ENCODE data around the gene PLEK2.
"Not testable (repeated sequence)": the region's sequence is repeated elsewhere in the genome, so short reads cannot be mapped to it uniquely, and the experiment has no call there.

PLEK2 gene

GRCh38 chr14:67358924-67359774 lies 52.8 kb downstream of the PLEK2 start:
- peak; percentile 67 for DNase-seq (ENCODE audit: low spot score)

DNA sequence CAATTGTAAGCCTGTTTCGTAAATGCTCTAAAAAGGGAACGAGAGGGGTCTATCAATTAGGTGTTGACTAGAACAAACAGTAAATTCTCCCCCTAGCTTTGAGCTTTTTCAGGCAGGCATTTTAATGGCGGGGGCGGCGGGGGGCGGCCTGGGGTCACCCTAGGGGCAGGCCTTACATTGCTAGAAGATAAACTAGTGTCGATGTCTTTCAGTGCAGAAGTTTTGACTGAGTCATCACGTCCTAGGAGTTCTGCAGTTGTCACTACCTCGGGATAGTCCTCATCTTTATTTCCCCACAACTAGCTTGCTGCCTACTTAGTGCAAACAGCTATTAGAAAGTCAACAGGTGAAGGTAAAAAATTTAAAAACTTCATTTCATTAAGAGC lies 54.0 kb downstream of the PLEK2 start:
- DNase-seq (ENCODE audit: low spot score) = peak; percentile 27

- no peak for DNase-seq (ENCODE audit: low spot score)
Observed at GRCh38 chr14:67357186-67357968, 54.6 kb downstream of the PLEK2 start.

DNA sequence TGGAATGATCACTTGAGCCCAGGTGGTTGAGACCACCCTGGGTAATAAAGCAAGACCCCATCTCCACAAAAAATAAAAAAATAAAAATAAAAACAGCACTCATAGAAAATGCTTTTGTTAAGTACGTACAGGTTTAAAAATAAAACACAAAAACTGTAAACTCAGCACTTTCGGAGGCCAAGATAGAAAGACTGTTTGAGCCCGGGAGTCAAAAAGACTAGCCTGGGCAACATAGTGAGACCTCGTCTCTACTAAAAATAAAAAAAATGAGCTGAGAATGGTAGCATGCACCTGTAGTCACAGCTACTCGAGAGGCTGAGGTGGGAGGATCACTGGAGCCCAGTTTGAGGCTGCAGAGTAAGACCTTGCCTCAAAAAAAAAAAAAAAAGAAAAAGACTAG lies 59.9 kb downstream of the PLEK2 start:
- DNase-seq (ENCODE audit: low spot score) = no peak

DNA sequence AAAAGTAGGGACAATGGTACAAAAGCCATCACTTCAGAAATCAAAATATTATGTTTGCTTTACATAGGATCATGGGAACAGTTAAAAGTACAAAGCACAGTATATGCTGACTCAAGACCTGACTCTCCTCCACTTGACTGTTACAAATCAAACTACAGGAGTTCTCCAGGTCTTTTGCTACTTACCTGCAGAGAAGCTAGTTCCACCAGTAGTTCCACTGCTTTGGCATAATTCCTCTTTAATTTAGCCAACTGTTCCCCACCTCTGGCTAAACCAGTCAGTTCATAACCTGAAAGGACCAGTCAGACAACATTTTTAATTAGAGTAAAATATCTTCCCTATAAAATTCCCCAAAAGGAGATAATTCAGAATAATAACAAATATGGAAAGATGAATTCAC lies 66.4 kb downstream of the PLEK2 start:
- DNase-seq (ENCODE audit: low spot score) = no peak

DNA sequence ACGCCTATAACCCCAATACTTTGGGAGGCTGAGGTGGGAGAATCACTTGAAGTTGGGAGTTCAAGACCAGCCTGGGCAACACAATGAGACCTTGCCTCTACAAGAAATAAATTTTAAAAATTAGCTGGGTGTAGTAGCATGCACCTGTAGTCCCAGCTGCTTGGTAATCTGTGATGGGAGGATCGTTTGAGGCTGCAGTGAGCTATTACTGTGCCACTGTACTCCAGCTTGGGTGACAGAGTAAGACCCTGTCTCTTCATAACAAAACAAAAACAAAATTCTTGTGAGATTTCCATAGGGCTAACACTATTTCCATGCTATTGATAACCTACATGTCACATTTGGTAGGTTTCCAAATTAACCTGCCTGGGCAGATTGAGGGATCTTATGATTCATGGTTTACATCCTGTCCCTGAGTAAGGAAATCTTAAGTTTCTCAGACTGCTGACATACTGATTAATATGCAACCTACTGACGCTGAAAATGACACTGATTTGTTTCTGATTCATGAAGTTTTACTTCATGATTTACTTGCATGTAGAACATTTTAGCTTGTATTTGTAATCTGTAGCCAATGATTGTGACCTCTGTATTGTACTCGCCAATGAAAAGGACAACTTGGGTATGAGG lies 68.2 kb downstream of the PLEK2 start:
- no peak for DNase-seq (ENCODE audit: low spot score)

GRCh38 chr14:67341231-67341630 lies 70.7 kb downstream of the PLEK2 start:
- not testable (repeated sequence) for DNase-seq (ENCODE audit: low spot score)

Data from AG20443 (cell line).